Colonic mucosa (tissue), 4 donors: Measurements from ENCODE around the gene AP1S2. TPM values are rescaled to one million over a fixed set of nuclear protein-coding genes. Genes with fewer than 3 reads are reported as not detected.
A peak's percentile ranks its signal among the peaks of the same experiment; 100 is the strongest.

Experiments used
- DNase-seq: peaks from one replicate; pipeline ENCODE4 v3.0.0-alpha.2; 2020
- H3K27ac ChIP-seq: fragments of 200-600 bp; one replicate; pipeline ENCODE4 v1.8.0; 2021
- H3K27me3 ChIP-seq: fragments of 200-600 bp; one replicate; pipeline ENCODE4 v1.8.0; 2021
- H3K36me3 ChIP-seq: fragments of 200-600 bp; one replicate; pipeline ENCODE4 v1.8.0; 2021
- H3K4me1 ChIP-seq: fragments of 200-600 bp; one replicate; pipeline ENCODE4 v1.8.0; 2021; ENCODE audit warnings: mild to moderate bottlenecking
- H3K4me3 ChIP-seq: fragments of 200-600 bp; one replicate; pipeline ENCODE4 v1.8.0; 2021
- H3K9ac ChIP-seq, 2 donors: one replicate each; pipeline ENCODE4 v1.7.0; 2013; ENCODE audit warnings: control low read depth in 2 of 2, low read depth in 2 of 2, low read length in 2 of 2
- H3K9me3 ChIP-seq: fragments of 200-600 bp; one replicate; pipeline ENCODE4 v1.8.0; 2021
- CTCF ChIP-seq: fragments of 200-600 bp; IDR thresholded peaks from one replicate; pipeline ENCODE4 v1.8.0; 2022; ENCODE audit warnings: antibody characterized with exemption, mild to moderate bottlenecking
- intact Hi-C: fragments of 100-400 bp; cut with DNase I; formaldehyde crosslinking; loops from one replicate; pipeline ENCODE4 v1.14.1; 2022
- total RNA-seq, 2 donors: library from RNA; stranded (reverse); fragmentation: NEBNext Ultra II Directional in 1 of 2; extraction: Animal tissue kit (Norgen Biotek cat#: 25700) in 1 of 2; gene quantifications; one replicate each; pipeline ENCODE4 v1.2.1, GENCODE V29; 2021
- donor health status: healthy.
- donor health status: DM: no; HTN: no; CAD: no.
- donor health status: DM: no; HTN: no; CAD: no.

Gene AP1S2
- total RNA-seq, 2 donors from 2014 or later: 10.9 to 20.7 TPM

GRCh38 chrX:15855568-15856221 is 1.1 kb upstream of the AP1S2 start:
- Histone ChIP-seq H3K27me3 (no peaks in the 10 kb centered on the region), H3K4me1 (peaks cover 4% of the 10 kb centered on the region), H3K9me3 (no peaks in the 10 kb centered on the region), H3K4me3 (peak overlapping the region; percentile 79), H3K9ac (peak overlapping the region; percentile 52 to 54), H3K36me3 (no peaks in the 10 kb centered on the region), H3K27ac (peak overlapping the region; percentile 90)
- no peak for TF ChIP-seq CTCF
- DNase-seq: no peak
- intact Hi-C loops: no loop called here

GRCh38 chrX:15854080-15854655 is 445 bp downstream of the AP1S2 start:
- Histone ChIP-seq H3K4me3 (peak overlapping the region; percentile 79), H3K9ac (peak overlapping the region; percentile 49 to 73), H3K27me3 (no peaks in the 10 kb centered on the region), H3K4me1 (peaks cover 4% of the 10 kb centered on the region), H3K9me3 (no peaks in the 10 kb centered on the region), H3K27ac (peak overlapping the region; percentile 90), H3K36me3 (no peaks in the 10 kb centered on the region)
- DNase-seq: peak; percentile 58
- TF ChIP-seq CTCF: no peak
- intact Hi-C loops: no loop called here

- intact Hi-C loops: no loop called here
- H3K27me3 ChIP-seq: no peaks in the 10 kb centered on the region
- peak overlapping the region in 1 of 2 donors; percentile 49 for H3K9ac ChIP-seq
- H3K9me3 ChIP-seq: no peaks in the 10 kb centered on the region
- peak overlapping the region; percentile 79 for H3K4me3 ChIP-seq
- no peak for DNase-seq
- peak overlapping the region; percentile 90 for H3K27ac ChIP-seq
- no peaks in the 10 kb centered on the region for H3K36me3 ChIP-seq
- no peak for TF ChIP-seq CTCF
- peaks cover 4% of the 10 kb centered on the region for H3K4me1 ChIP-seq
These were observed 980 bp downstream of the AP1S2 start for GRCh38 chrX:15853586-15854079.

GRCh38 chrX:15849555-15849954 is 5.1 kb downstream of the AP1S2 start:
- Histone ChIP-seq H3K27me3 (no peaks in the 10 kb centered on the region), H3K9ac (no peak overlapping the region), H3K9me3 (no peaks in the 10 kb centered on the region), H3K4me3 (no peak overlapping the region), H3K36me3 (no peaks in the 10 kb centered on the region), H3K27ac (no peak overlapping the region), H3K4me1 (no peaks in the 10 kb centered on the region)
- intact Hi-C loops: no loop called here
- TF ChIP-seq CTCF: no peak
- DNase-seq: no peak

GRCh38 chrX:15848576-15848975 is 6.0 kb downstream of the AP1S2 start:
- TF ChIP-seq CTCF: no peak
- no peak overlapping the region for H3K9ac ChIP-seq
- no peaks in the 10 kb centered on the region for H3K9me3 ChIP-seq
- no peaks in the 10 kb centered on the region for H3K4me1 ChIP-seq
- H3K36me3 ChIP-seq: no peaks in the 10 kb centered on the region
- H3K27me3 ChIP-seq: no peaks in the 10 kb centered on the region
- no peak for DNase-seq
- H3K27ac ChIP-seq: no peak overlapping the region
- intact Hi-C loops: no loop called here
- no peak overlapping the region for H3K4me3 ChIP-seq
